IPS-18c (cell line): ENCODE data around the gene YWHAH.

Experiments used
- H3K4me3 ChIP-seq: 2 replicates; pipeline ENCODE4 v1.7.0; 2013; ENCODE audit warnings: low read depth, mild to moderate bottlenecking, low read length, moderate library complexity; ENCODE audit not compliant: insufficient read depth
- H3K9me3 ChIP-seq: one replicate; pipeline ENCODE4 v1.6.1; 2013; ENCODE audit warnings: mild to moderate bottlenecking, low read length, moderate library complexity; ENCODE audit not compliant: control insufficient read depth, insufficient read depth

YWHAH gene

GRCh38 chr22:31919730-31920129 lies 24.6 kb upstream of the YWHAH start:
- Histone ChIP-seq H3K9me3 (no peaks in the 10 kb centered on the region), H3K4me3 (no peak overlapping the region)

- Histone ChIP-seq H3K4me3 (no peak overlapping the region), H3K9me3 (no peaks in the 10 kb centered on the region)
Measured at GRCh38 chr22:31920306-31920705, 24.0 kb upstream of the YWHAH start.

- Histone ChIP-seq H3K4me3 (no peak overlapping the region), H3K9me3 (no peaks in the 10 kb centered on the region)
Measured at GRCh38 chr22:31921106-31921505, 23.2 kb upstream of the YWHAH start.

- Histone ChIP-seq H3K9me3 (no peaks in the 10 kb centered on the region), H3K4me3 (no peak overlapping the region)
Measured at GRCh38 chr22:31922534-31922933, 21.8 kb upstream of the YWHAH start.

- Histone ChIP-seq H3K9me3 (no peaks in the 10 kb centered on the region), H3K4me3 (no peak overlapping the region)
Measured at GRCh38 chr22:31923136-31923535, 21.2 kb upstream of the YWHAH start.

- H3K9me3 ChIP-seq: no peaks in the 10 kb centered on the region
- H3K4me3 ChIP-seq: no peak overlapping the region
Measured at GRCh38 chr22:31923747-31924146, 20.6 kb upstream of the YWHAH start.

GRCh38 chr22:31925056-31925455 lies 19.3 kb upstream of the YWHAH start:
- Histone ChIP-seq H3K4me3 (no peak overlapping the region), H3K9me3 (no peaks in the 10 kb centered on the region)

- Histone ChIP-seq H3K9me3 (no peaks in the 10 kb centered on the region), H3K4me3 (no peak overlapping the region)
Measured at GRCh38 chr22:31926024-31926423, 18.3 kb upstream of the YWHAH start.

GRCh38 chr22:31926969-31927368 lies 17.4 kb upstream of the YWHAH start:
- H3K9me3 ChIP-seq: no peaks in the 10 kb centered on the region
- no peak overlapping the region for H3K4me3 ChIP-seq

- no peak overlapping the region; the same call in 1 of the 2 replicates for H3K4me3 ChIP-seq
- H3K9me3 ChIP-seq: no peaks in the 10 kb centered on the region
Measured at GRCh38 chr22:31927562-31927961, 16.8 kb upstream of the YWHAH start.

- H3K9me3 ChIP-seq: no peaks in the 10 kb centered on the region
- H3K4me3 ChIP-seq: no peak overlapping the region
Measured at GRCh38 chr22:31929167-31929930, 15.0 kb upstream of the YWHAH start.

- Histone ChIP-seq H3K9me3 (no peaks in the 10 kb centered on the region), H3K4me3 (no peak overlapping the region)
Measured at GRCh38 chr22:31932863-31933262, 11.5 kb upstream of the YWHAH start.

- Histone ChIP-seq H3K4me3 (no peak overlapping the region), H3K9me3 (no peaks in the 10 kb centered on the region)
Measured at GRCh38 chr22:31933406-31933805, 10.9 kb upstream of the YWHAH start.

- H3K4me3 ChIP-seq: no peak overlapping the region
- no peaks in the 10 kb centered on the region for H3K9me3 ChIP-seq
Measured at GRCh38 chr22:31933816-31934482, 10.4 kb upstream of the YWHAH start.

GRCh38 chr22:31935961-31936635 lies 8.2 kb upstream of the YWHAH start:
- H3K4me3 ChIP-seq: no peak overlapping the region
- peaks cover 2% of the 10 kb centered on the region for H3K9me3 ChIP-seq

- Histone ChIP-seq H3K9me3 (peaks cover 2% of the 10 kb centered on the region), H3K4me3 (no peak overlapping the region)
Measured at GRCh38 chr22:31937341-31937740, 7.0 kb upstream of the YWHAH start.

- H3K4me3 ChIP-seq: no peak overlapping the region
- peaks cover 2% of the 10 kb centered on the region for H3K9me3 ChIP-seq
Measured at GRCh38 chr22:31938296-31938695, 6.0 kb upstream of the YWHAH start.

GRCh38 chr22:31940506-31940905 lies 3.8 kb upstream of the YWHAH start:
- no peak overlapping the region for H3K4me3 ChIP-seq
- H3K9me3 ChIP-seq: peaks cover 2% of the 10 kb centered on the region
